GM18502 (cell line): ENCODE results near the gene ZBP1.

Experiments
- ATAC-seq: cut with Tn5 transposase; IDR thresholded peaks from one replicate; pipeline ENCODE4 v1.9.1; 2021; ENCODE audit warnings: mild to moderate bottlenecking; ENCODE audit not compliant: unreplicated experiment, poor library complexity

ZBP1 gene

GRCh38 chr20:57589123-57589727 lies 31.0 kb downstream of the ZBP1 start:
- no peak for ATAC-seq

GRCh38 chr20:57588596-57588995 lies 31.6 kb downstream of the ZBP1 start:
- no peak for ATAC-seq

GRCh38 chr20:57587989-57588377 lies 32.2 kb downstream of the ZBP1 start:
- ATAC-seq = no peak

GRCh38 chr20:57587278-57587988 lies 32.8 kb downstream of the ZBP1 start:
- no peak for ATAC-seq

GRCh38 chr20:57586943-57587277 lies 33.3 kb downstream of the ZBP1 start:
- ATAC-seq = no peak

- ATAC-seq = no peak
These were observed 33.8 kb downstream of the ZBP1 start for GRCh38 chr20:57586370-57586793.

GRCh38 chr20:57585466-57586213 lies 34.6 kb downstream of the ZBP1 start:
- ATAC-seq = no peak

GRCh38 chr20:57584768-57585461 lies 35.3 kb downstream of the ZBP1 start:
- no peak for ATAC-seq

GRCh38 chr20:57583289-57584257 lies 36.7 kb downstream of the ZBP1 start:
- no peak for ATAC-seq

- ATAC-seq = no peak
These were observed 37.6 kb downstream of the ZBP1 start for GRCh38 chr20:57582432-57583288.

GRCh38 chr20:57582029-57582378 lies 38.2 kb downstream of the ZBP1 start:
- ATAC-seq = no peak

GRCh38 chr20:57581202-57582028 lies 38.8 kb downstream of the ZBP1 start:
- no peak for ATAC-seq

- ATAC-seq = no peak
These were observed 39.6 kb downstream of the ZBP1 start for GRCh38 chr20:57580478-57581201.

GRCh38 chr20:57579898-57580447 lies 40.3 kb downstream of the ZBP1 start:
- ATAC-seq = no peak

- ATAC-seq = no peak
These were observed 40.8 kb downstream of the ZBP1 start for GRCh38 chr20:57579331-57579897.

GRCh38 chr20:57578476-57579165 lies 41.6 kb downstream of the ZBP1 start:
- no peak for ATAC-seq
